Endothelial cell of umbilical vein (primary cell): ENCODE measurements around the gene TMEM170A. TPM values are rescaled to one million over a fixed set of nuclear protein-coding genes. Genes with fewer than 3 reads are reported as not detected.

Experiments used
- BruUV-seq: library from RNA; stranded (reverse); fragments of 400-500 nt; replicated peaks from 2 replicates; lab custom pipeline; 2021; lab: Mats Ljungman, UMichigan
- CTCF ChIA-PET: fragments of 300-600, 350-600 bp; sonication (Branson Sonifier 250); formaldehyde crosslinking; loops from one replicate; lab custom pipeline; 2021; ENCODE audit warnings: antibody characterized with exemption, inconsistent platforms; lab: Charles Lee
- POLR2A ChIA-PET: fragments of 300-600, 350-600 bp; sonication (Branson Sonifier 250); formaldehyde crosslinking; loops from one replicate; lab custom pipeline; 2021; ENCODE audit warnings: antibody characterized with exemption, inconsistent platforms; lab: Charles Lee
- DNase-seq: peaks from one replicate; pipeline ENCODE4 v3.0.0-alpha.2; 2011; ENCODE audit warnings: low read depth, low spot score
- FAIRE-seq: peaks from 2 replicates; lab custom pipeline; 2011; peaks lifted over from hg19 to GRCh38; lab: Jason Lieb, UNC
- H2AFZ ChIP-seq: 2 replicates; pipeline ENCODE4 v1.6.0; 2012; ENCODE audit warnings: low read depth, low read length, control low read depth, inconsistent platforms
- H3K27ac ChIP-seq: 2 replicates; pipeline ENCODE4 v1.5.1; 2011; ENCODE audit warnings: low read depth, mild to moderate bottlenecking, control low read depth, low read length, moderate library complexity; ENCODE audit not compliant: insufficient read depth
- H3K27me3 ChIP-seq, 2 experiments: 2 replicates each; pipeline versions ENCODE4 v1.6.0 to v1.6.1; 2011; ENCODE audit warnings: low read length in 2 of 2, mixed read lengths in 1 of 2; ENCODE audit not compliant: control insufficient read depth in 2 of 2, insufficient read depth in 2 of 2
- H3K36me3 ChIP-seq, 2 experiments: 2 replicates in 1 of 2; 3 replicates in 1 of 2; pipeline ENCODE4 v1.5.1; 2011; ENCODE audit warnings: low read length in 2 of 2, mild to moderate bottlenecking in 1 of 2, moderate library complexity in 1 of 2; ENCODE audit not compliant: control insufficient read depth in 2 of 2, insufficient read depth in 2 of 2; ENCODE audit errors: extremely low read depth in 1 of 2
- H3K4me1 ChIP-seq: 3 replicates; pipeline ENCODE4 v1.5.1; 2011; ENCODE audit warnings: mild to moderate bottlenecking, low read length; ENCODE audit not compliant: control insufficient read depth, insufficient read depth; ENCODE audit errors: extremely low read depth
- H3K4me2 ChIP-seq: 2 replicates; pipeline ENCODE4 v1.6.1; 2011; ENCODE audit warnings: low read length, control low read depth, mixed read lengths; ENCODE audit not compliant: insufficient read depth
- H3K4me3 ChIP-seq, 3 experiments: fragments of 200-600 bp in 1 of 3; sonication (generic), shearing (Covaris generic) in 1 of 3; replicated peaks in 1 of 3; 2 replicates each; pipeline ENCODE4 v1.5.1; 2011 to 2016; ENCODE audit warnings: control low read depth in 3 of 3, low read length in 3 of 3, mild to moderate bottlenecking in 2 of 3, inconsistent platforms in 1 of 3, low read depth in 1 of 3, moderate library complexity in 1 of 3; ENCODE audit not compliant: insufficient read depth in 1 of 3
- H3K79me2 ChIP-seq: 2 replicates; pipeline ENCODE4 v1.6.0; 2012; ENCODE audit warnings: low read length, inconsistent platforms; ENCODE audit not compliant: control insufficient read depth, insufficient read depth
- H3K9ac ChIP-seq: replicated peaks from 2 replicates; pipeline ENCODE3; 2011; ENCODE audit warnings: low read length, control low read depth; ENCODE audit not compliant: insufficient read depth; ENCODE audit errors: extremely low read depth
- H3K9me1 ChIP-seq: replicated peaks from 3 replicates; pipeline ENCODE4 v1.6.0; 2011; ENCODE audit warnings: mild to moderate bottlenecking, low read length; ENCODE audit not compliant: control insufficient read depth, insufficient read depth; ENCODE audit errors: extremely low read depth
- H3K9me3 ChIP-seq: replicated peaks from 2 replicates; pipeline ENCODE4 v1.5.1; 2012; ENCODE audit warnings: low read length, inconsistent platforms; ENCODE audit not compliant: control insufficient read depth, insufficient read depth
- H4K20me1 ChIP-seq: replicated peaks from 2 replicates; pipeline ENCODE3; 2011; ENCODE audit warnings: mild to moderate bottlenecking, low read length; ENCODE audit not compliant: control insufficient read depth, insufficient read depth; ENCODE audit errors: extremely low read depth
- GATA2 ChIP-seq: IDR thresholded peaks from 2 replicates; pipeline ENCODE4 v1.7.0; 2011; ENCODE audit warnings: low read depth, mild to moderate bottlenecking, moderate library complexity, mixed read lengths, low read length; ENCODE audit not compliant: insufficient read length, insufficient read depth
- JUN ChIP-seq: IDR thresholded peaks from 2 replicates; pipeline ENCODE4 v1.6.1; 2011; ENCODE audit warnings: borderline replicate concordance, low read depth; ENCODE audit not compliant: insufficient read length, insufficient read depth
- POLR2A ChIP-seq: IDR thresholded peaks from 2 replicates; pipeline ENCODE4 v1.6.1; 2012; ENCODE audit warnings: low read depth, mild to moderate bottlenecking, control low read depth, low read length
- POLR2AphosphoS5 ChIP-seq: IDR thresholded peaks from 2 replicates; pipeline ENCODE4 v1.6.1; 2012; ENCODE audit warnings: low read depth, mild to moderate bottlenecking, control low read depth, low read length, moderate library complexity; ENCODE audit not compliant: insufficient read depth
- dilution Hi-C: fragments of 300-500 bp; cut with MboI; formaldehyde crosslinking; loops from one replicate; pipeline ENCODE4 v1.15.0; 2019; ENCODE audit warnings: low sequenced_read_pairs; ENCODE audit not compliant: extremely low pct_ligation_motif_present
- intact Hi-C: fragments of 100-400 bp; cut with micrococcal nuclease; formaldehyde crosslinking; loops from one replicate; pipeline ENCODE4 v1.10.0; 2022
- polyA plus RNA-seq, 4 experiments: library from polyadenylated mRNA; depleted of rRNA in 3 of 4; stranded (reverse) in 3 of 4; unstranded in 1 of 4; fragments of >200 nt; gene quantifications; 2 replicates each; pipeline versions ENCODE4 v1.2.1 to v1.2.3, GENCODE V29; 2011 to 2012; ENCODE audit warnings: missing spikeins in 1 of 4
- total RNA-seq: library from RNA; stranded (reverse); gene quantifications from 2 replicates; pipeline ENCODE4 v1.2.3, GENCODE V29; 2021
- TF ChIP-seq, protein P1 (sequence below): IDR thresholded peaks from 2 replicates; pipeline ENCODE4 v1.6.1; 2011; ENCODE audit not compliant: insufficient read depth, insufficient read length

The TMEM170A gene
- total and polyA plus RNA-seq, 2 donors (not counting 3 experiments of a cell fraction or from before 2014, with no cell fraction given), result 12.9 to 22.2 TPM

DNA sequence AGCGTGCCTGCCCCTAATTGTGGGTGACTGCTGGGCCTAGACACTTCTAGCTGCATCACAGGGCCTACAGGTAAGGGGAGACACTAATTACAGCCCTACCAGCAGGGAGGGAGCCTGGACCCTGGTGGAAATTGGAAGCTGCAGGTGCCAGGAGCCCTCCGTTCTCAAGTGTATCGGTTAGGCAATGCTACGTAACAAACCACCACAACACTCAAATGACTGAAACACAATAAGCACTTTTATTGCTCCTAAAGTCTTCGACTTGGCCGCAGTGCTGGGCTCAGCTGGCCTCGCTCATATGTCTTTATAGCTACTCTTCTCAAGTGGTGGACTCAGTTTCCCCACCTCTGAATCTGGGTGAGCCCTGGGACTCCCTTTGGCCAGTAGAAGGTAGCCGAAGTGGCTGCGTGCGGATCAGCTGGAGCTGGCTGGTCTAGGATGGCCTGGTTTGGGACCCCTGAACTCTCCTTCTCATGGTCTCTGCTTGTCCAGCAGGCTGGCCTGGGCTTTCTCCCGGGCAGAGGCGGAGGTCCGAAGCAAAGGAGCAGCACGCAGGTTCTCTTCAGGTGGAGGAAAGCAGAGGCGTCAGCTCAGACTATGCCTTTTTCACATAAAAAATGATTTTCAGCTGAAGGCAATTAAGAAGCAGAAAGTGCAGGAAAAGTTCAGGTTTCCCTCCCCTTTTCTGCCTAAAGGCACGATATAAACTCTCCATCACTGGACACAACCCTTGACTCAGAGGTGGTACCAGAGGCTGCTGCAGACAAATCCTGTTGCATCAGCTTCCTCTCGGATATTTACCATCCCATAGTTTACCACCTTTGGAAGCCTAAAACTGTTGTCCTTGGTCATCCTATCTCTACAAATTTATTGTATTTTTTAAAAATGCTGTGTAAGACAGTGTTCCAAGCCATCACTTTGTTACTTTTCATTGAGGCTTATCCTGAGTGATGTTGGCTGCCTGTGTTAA lies 8.7 kb upstream of the TMEM170A start:
- H3K36me3 ChIP-seq, result no peaks in the 10 kb centered on the region
- no peaks in the 10 kb centered on the region for H3K4me1 ChIP-seq
- no peaks in the 10 kb centered on the region for H3K9me3 ChIP-seq
- FAIRE-seq (no peak), DNase-seq (no peak)
- no peak overlapping the region for H2AFZ ChIP-seq
- H3K27ac ChIP-seq, result no peak overlapping the region
- intact Hi-C loops (loop anchor here (2.0 to 5.0 kb wide), 2 partner anchors 44 to 1699 kb away; no protein-coding TSS in a partner anchor), dilution Hi-C loops (no loop called here)
- CTCF ChIA-PET, result interaction anchor here (0.6 to 4.9 kb wide), 10 partner anchors 9 to 1698 kb away, joined by 3 to 74 read pairs (median 8); no protein-coding TSS in a partner anchor
- TF ChIP-seq JUN, result no peak
- no peak for TF ChIP-seq GATA2
- no peak for TF ChIP-seq POLR2AphosphoS5
- TF ChIP-seq, protein P1, sequence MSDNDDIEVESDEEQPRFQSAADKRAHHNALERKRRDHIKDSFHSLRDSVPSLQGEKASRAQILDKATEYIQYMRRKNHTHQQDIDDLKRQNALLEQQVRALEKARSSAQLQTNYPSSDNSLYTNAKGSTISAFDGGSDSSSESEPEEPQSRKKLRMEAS, result no peak
- TF ChIP-seq POLR2A, result no peak
- no peak overlapping the region for H3K4me3 ChIP-seq
- no peaks in the 10 kb centered on the region for H3K27me3 ChIP-seq
- H3K4me2 ChIP-seq, result no peak overlapping the region
- no peak overlapping the region for H3K9ac ChIP-seq
- BruUV-seq, result no TSS peak
- H3K9me1 ChIP-seq, result no peaks in the 10 kb centered on the region
- H4K20me1 ChIP-seq, result no peaks in the 10 kb centered on the region
- POLR2A ChIA-PET, result no interaction called here
- H3K79me2 ChIP-seq, result no peaks in the 10 kb centered on the region
